Spinal cord (tissue), 10 donors: ENCODE results near the gene P2RY8. TPM values are rescaled to one million over a fixed set of nuclear protein-coding genes. Genes with fewer than 3 reads are reported as not detected.

Source experiments
- DNase-seq, 6 donors: peaks; one replicate each; pipeline versions ENCODE4 v3.0.0 to v3.0.0-alpha.2; 2013 to 2015; ENCODE audit warnings: low spot score in 6 of 6, low read depth in 4 of 6
- H3K27ac ChIP-seq: one replicate; pipeline ENCODE4 v1.5.1; 2013; ENCODE audit warnings: low read depth, low read length, control low read depth
- H3K27me3 ChIP-seq: one replicate; pipeline ENCODE4 v1.6.1; 2013; ENCODE audit warnings: low read length; ENCODE audit not compliant: control insufficient read depth, insufficient read depth
- H3K36me3 ChIP-seq: one replicate; pipeline ENCODE4 v1.6.1; 2013; ENCODE audit warnings: low read length; ENCODE audit not compliant: control insufficient read depth, insufficient read depth
- H3K4me1 ChIP-seq: one replicate; pipeline ENCODE4 v1.6.1; 2013; ENCODE audit warnings: low read length; ENCODE audit not compliant: control insufficient read depth, insufficient read depth
- H3K4me3 ChIP-seq: one replicate; pipeline ENCODE4 v1.5.1; 2013; ENCODE audit warnings: low read depth, low read length, control low read depth
- H3K9me3 ChIP-seq: one replicate; pipeline ENCODE4 v1.6.1; 2013; ENCODE audit warnings: low read length; ENCODE audit not compliant: control insufficient read depth, insufficient read depth
- WGBS: methylation state at CpG from one replicate; pipeline ENCODE4 v1.1.5; 2013; ENCODE audit warnings: missing lambda C conversion rate; ENCODE audit not compliant: insufficient coverage; 5-methylcytosine and 5-hydroxymethylcytosine counted together
- polyA plus RNA-seq, 2 donors: library from polyadenylated mRNA; unstranded; fragments of 120-200 nt; gene quantifications; one replicate each; pipeline ENCODE4 v1.2.1, GENCODE V29; 2013; ENCODE audit not compliant: insufficient read length in 2 of 2
- total RNA-seq, 2 donors: library from RNA; depleted of rRNA in 1 of 2; stranded (reverse); fragments of 120-200 nt in 1 of 2; fragments of >200 nt in 1 of 2; gene quantifications; one replicate each; pipeline versions ENCODE4 v1.2.3 to v1.2.4, GENCODE V29; 2013 to 2014
- donor health status: healthy.

The P2RY8 gene
- total and polyA plus RNA-seq, 4 donors: 0.10 to 1.5 (median 0.34) TPM

DNA sequence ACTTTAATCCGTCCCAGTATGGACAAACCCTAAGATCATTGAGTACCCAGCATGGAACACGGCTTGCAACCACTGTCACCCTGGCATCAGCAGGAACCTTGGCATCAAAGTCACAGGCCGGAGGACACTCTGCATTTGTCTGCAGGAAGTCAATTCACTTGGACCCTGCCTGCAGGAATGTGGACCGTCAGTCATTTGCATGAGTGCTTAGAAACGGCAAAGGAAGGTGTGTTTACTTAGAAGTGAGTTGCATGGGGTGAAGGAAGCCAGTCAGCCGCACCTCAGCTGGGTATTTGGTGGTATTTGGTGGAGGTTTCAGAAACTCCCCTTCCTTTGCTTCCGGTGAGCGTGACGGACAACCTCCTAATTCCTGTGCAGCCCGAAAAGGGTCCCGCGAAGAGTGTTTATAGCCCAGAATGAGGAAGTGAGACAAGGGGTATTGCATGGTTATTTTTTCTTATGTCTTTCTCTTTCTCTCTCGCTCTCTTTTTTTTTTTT, 15.5 kb downstream of the P2RY8 start:
- no peaks in the 10 kb centered on the region for H3K9me3 ChIP-seq
- no peaks in the 10 kb centered on the region for H3K4me1 ChIP-seq
- H3K4me3 ChIP-seq: no peak overlapping the region
- whole genome bisulfite sequencing: 36% methylated on average over 6 of the region's 13 CpGs
- DNase-seq: no peak
- no peaks in the 10 kb centered on the region for H3K27me3 ChIP-seq
- no peak overlapping the region for H3K27ac ChIP-seq
- no peaks in the 10 kb centered on the region for H3K36me3 ChIP-seq

DNA sequence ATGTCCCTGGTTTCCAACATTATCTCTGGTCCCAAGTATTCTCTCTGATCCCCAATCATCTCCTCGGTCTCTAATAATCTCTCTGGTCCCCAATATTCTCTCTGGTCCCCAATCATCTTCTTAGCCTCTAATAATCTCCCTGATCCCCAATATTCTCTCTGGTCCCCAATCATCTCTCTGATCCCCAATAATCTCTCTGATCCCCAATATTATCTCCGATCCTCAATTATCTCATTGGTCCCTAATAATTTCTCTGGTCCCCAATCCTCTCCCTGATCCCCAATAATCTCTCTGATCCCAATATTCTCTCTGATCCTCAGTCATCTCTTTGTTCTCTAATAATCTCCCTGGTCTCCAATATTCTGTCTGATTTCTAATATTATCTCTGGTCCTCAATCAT, 16.6 kb downstream of the P2RY8 start:
- no peaks in the 10 kb centered on the region for H3K4me1 ChIP-seq
- H3K36me3 ChIP-seq: no peaks in the 10 kb centered on the region
- WGBS: 73% methylated on average over 2 of the region's 2 CpGs
- DNase-seq: no peak
- no peaks in the 10 kb centered on the region for H3K27me3 ChIP-seq
- H3K27ac ChIP-seq: no peak overlapping the region
- no peak overlapping the region for H3K4me3 ChIP-seq
- no peaks in the 10 kb centered on the region for H3K9me3 ChIP-seq

DNA sequence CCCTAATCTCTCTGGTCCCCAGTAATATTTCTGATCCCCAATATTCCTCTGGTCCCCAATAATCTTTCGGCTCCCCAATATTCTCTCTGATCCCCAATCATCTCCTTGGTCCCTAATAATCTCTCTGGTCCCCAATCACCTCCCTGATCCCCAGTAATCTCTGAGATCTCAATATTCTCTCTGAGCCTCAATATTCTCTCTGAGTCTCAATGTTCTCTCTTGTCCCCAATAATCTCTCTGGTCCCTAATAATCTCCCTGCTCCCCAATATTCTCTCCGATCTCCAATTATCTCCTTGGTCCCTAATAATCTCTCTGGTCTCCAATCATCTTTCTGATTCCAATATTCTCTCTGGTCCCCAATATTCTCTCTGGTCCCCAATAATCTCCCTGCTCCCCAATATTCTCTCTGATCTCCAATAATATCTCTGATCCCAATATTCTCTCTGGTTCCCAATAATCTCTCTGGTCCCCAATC, 17.9 kb downstream of the P2RY8 start:
- DNase-seq: no peak
- Histone ChIP-seq H3K27ac (no peak overlapping the region), H3K36me3 (no peaks in the 10 kb centered on the region), H3K4me3 (no peak overlapping the region), H3K4me1 (no peaks in the 10 kb centered on the region), H3K9me3 (no peaks in the 10 kb centered on the region), H3K27me3 (no peaks in the 10 kb centered on the region)
- WGBS: 97% methylated on average over 2 of the region's 2 CpGs

DNA sequence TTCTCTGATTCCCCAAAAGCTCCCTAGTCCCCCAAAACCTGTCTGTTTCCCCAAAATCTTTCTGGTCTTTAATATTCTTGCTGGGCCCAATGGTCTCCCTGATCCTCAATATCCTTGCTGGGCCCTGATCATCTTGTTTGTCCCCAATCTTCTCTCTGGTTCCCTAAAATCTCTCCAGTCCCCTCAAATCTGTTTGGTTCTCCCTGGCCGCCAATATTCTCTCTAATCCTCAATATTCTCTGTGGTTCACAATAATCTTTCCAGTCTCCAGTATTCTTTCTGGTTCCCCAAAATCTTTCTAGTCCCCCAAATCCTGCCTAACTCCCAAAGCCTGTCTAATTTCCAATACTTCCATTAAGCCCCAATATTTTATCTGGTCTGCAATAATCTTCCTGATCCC, 18.5 kb downstream of the P2RY8 start:
- 79% methylated on average over 1 of the region's 1 CpG for WGBS
- H3K4me3 ChIP-seq: no peak overlapping the region
- no peaks in the 10 kb centered on the region for H3K4me1 ChIP-seq
- H3K27me3 ChIP-seq: peaks cover 2% of the 10 kb centered on the region
- no peaks in the 10 kb centered on the region for H3K9me3 ChIP-seq
- H3K27ac ChIP-seq: no peak overlapping the region
- no peak for DNase-seq
- no peaks in the 10 kb centered on the region for H3K36me3 ChIP-seq

DNA sequence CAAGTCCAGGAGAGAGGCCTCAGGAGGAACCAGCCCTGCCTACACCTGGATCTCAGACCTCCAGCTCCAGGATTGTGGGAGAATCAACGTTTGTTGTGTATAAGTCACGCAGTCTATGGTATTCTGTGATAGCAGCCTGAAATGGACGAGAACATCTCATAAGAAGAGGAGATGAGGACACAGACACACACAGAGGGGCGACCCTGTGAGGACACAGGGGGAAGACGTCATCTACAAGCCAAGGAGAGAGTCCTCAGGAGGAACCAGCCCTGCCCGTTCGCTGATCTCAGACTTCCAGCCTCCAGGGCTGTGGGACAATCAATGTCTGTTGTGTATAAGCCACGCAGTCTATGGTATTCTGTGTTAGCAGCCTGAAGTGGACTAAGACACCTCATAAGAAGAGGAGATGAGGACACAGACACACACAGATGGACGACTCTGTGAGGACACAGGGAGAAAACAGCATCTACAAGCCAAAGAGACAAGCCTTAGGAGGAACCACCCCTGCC, 20.3 kb downstream of the P2RY8 start:
- H3K36me3 ChIP-seq: no peaks in the 10 kb centered on the region
- H3K9me3 ChIP-seq: no peaks in the 10 kb centered on the region
- H3K27me3 ChIP-seq: peaks cover 2% of the 10 kb centered on the region
- no peak overlapping the region for H3K27ac ChIP-seq
- no peaks in the 10 kb centered on the region for H3K4me1 ChIP-seq
- WGBS: 70% methylated on average over 6 of the region's 9 CpGs
- H3K4me3 ChIP-seq: no peak overlapping the region
- DNase-seq: no peak

DNA sequence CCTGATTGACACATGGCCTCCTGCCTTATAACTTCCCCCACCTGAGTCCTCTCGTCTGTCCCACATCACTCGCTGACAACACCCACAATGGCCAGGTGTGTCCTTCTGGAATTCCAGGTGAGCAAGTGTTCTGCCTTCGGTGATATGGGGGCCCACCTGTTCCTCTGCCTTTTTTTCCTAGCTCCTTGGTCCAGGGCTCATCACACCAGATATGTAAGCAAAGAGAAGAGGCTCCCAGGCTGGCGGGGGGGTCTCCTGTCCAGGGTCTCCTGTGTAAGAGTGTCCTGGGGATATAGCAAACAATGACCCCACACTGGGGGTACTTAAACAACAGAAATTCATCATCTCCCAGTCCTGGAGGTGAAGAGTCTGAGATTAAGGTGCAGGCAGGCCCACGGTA, 25.2 kb downstream of the P2RY8 start:
- H3K4me1 ChIP-seq: no peaks in the 10 kb centered on the region
- no peak overlapping the region for H3K27ac ChIP-seq
- 98% methylated on average over 4 of the region's 5 CpGs for WGBS
- H3K27me3 ChIP-seq: peaks cover 2% of the 10 kb centered on the region
- H3K4me3 ChIP-seq: no peak overlapping the region
- no peaks in the 10 kb centered on the region for H3K36me3 ChIP-seq
- no peaks in the 10 kb centered on the region for H3K9me3 ChIP-seq
- no peak for DNase-seq

DNA sequence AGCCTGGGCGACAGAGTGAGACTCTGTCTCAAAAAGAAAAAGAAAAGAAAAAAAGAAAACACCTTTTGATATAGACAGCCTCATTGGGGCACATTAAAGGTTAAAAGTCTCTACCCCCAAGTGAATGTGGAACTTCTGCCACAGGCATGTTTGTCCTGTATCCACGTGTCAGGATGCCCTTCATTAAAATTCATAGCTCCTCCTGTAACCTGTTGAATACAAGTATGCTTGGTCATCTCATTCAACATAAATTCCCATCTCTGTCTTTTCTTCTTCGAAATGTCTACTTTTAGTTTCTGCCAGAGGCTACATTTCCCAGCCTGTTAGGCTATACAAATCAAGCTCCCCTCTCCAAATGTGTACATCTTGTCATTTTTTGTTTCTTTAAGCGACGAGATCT, 25.8 kb downstream of the P2RY8 start:
- no peak for DNase-seq
- H3K36me3 ChIP-seq: no peaks in the 10 kb centered on the region
- no peaks in the 10 kb centered on the region for H3K9me3 ChIP-seq
- WGBS: 71% methylated on average over 4 of the region's 5 CpGs
- H3K27me3 ChIP-seq: peaks cover 2% of the 10 kb centered on the region
- no peak overlapping the region for H3K4me3 ChIP-seq
- no peaks in the 10 kb centered on the region for H3K4me1 ChIP-seq
- no peak overlapping the region for H3K27ac ChIP-seq

DNA sequence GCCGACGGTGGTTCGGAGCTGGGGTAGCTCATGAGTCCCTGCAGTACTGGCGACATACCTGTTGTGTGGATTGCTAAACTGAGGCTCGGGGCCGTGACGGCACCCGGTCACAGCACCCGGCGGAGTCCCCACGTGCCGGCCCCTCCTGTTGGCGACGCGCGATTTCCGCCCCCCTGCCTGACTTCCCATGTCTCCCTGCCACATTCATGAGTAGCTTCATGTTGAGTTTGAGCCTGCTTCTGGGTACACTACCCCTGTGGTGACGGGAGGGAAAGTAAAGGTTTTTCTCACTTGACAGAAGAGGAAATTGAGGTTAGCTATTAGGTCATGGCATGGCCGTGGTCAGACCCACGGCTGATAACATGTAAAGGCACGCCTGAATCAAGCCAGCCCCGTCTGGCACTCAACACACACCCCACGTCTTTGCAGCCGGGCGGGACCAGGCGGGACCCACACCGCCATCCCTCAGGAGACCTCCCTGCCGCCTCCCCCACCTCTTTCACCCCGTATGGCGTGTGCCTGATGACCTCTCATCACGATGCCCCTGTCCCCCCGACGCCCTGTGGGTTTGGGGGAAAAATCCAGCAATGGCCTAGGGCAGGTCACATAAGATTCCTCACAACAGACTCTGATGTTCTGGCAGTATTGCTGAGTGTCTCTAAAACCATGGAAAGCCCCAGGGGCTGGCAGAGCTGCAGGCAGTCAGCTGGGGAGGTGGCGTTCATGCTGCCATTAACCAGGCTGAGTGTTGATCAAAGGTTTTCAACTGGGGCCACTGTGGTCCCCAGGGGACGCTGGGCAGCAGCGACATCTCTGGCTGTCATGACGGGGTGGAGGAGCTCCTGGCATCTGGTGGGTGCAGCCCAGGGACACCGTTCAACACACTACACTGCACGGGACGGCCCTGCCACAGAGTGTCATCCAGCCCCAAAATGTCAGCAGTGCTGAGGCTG, 29.2 kb downstream of the P2RY8 start:
- H3K27me3 ChIP-seq: no peaks in the 10 kb centered on the region
- H3K4me1 ChIP-seq: no peaks in the 10 kb centered on the region
- no peak overlapping the region for H3K4me3 ChIP-seq
- no peaks in the 10 kb centered on the region for H3K9me3 ChIP-seq
- WGBS: 87% methylated on average over 38 of the region's 40 CpGs
- no peak for DNase-seq
- no peaks in the 10 kb centered on the region for H3K36me3 ChIP-seq
- no peak overlapping the region for H3K27ac ChIP-seq

DNA sequence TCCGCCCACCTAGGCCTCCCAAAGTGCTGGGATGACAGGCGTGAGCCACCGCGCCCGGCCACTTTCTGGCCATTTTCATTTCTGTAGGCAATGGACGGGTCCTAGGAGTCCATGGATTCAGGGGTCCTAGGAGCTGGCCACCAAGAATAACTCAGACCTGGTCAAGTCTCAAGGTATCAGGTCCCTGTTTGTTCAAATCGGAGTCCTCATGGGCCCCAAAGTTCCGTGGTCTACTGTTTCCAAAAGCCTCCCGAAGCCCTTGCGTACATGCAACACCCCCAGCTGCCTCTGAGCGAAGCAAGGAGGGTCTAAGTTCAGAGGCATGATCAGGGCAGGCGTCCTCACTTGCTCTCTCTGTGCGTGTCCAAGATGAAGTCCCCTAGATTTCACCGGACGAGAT, 30.1 kb downstream of the P2RY8 start:
- Histone ChIP-seq H3K27ac (no peak overlapping the region), H3K27me3 (no peaks in the 10 kb centered on the region), H3K4me3 (no peak overlapping the region), H3K4me1 (no peaks in the 10 kb centered on the region), H3K36me3 (no peaks in the 10 kb centered on the region), H3K9me3 (no peaks in the 10 kb centered on the region)
- WGBS: 89% methylated on average over 15 of the region's 15 CpGs
- DNase-seq: no peak

DNA sequence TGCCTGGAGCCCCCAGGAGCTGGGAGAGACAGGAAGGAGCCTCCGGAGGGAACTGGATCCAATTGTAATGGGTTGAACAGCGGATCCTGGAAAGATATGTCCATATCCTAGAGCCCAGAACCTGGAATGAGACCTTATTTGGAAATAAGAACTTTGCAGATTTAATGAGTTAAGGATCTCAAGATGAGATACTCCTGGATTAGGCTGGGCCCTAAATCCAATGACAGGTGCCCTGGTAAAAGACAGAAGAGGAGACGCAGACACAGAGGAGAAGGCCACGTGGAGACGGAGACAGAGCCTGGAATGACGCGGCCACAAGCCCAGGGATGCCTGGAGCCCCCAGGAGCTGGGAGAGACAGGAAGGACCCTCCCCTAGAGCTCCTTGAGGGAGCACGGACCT, 34.1 kb downstream of the P2RY8 start:
- no peaks in the 10 kb centered on the region for H3K36me3 ChIP-seq
- no peaks in the 10 kb centered on the region for H3K27me3 ChIP-seq
- H3K4me1 ChIP-seq: no peaks in the 10 kb centered on the region
- H3K4me3 ChIP-seq: no peak overlapping the region
- no peaks in the 10 kb centered on the region for H3K9me3 ChIP-seq
- DNase-seq: no peak
- 89% methylated on average over 8 of the region's 8 CpGs for WGBS
- H3K27ac ChIP-seq: no peak overlapping the region
